Endometrial microvascular endothelial cells (primary cell): ENCODE results near the gene ADAP1. TPM values are rescaled to one million over a fixed set of nuclear protein-coding genes. Genes with fewer than 3 reads are reported as not detected.
"Not testable (repeated sequence)": the region's sequence is repeated elsewhere in the genome, so short reads cannot be mapped to it uniquely, and the experiment has no call there.

ENCODE experiments used
- in situ Hi-C: cut with HindIII; loops from 2 replicates; pipeline ENCODE4 v1.10.0; 2017; ENCODE audit warnings: low sequenced_read_pairs, low pct_unique_long_range_greater_than_20kb; ENCODE audit errors: inconsistent ontology term
- total RNA-seq: library from RNA; depleted of rRNA; stranded (reverse); fragments of >200 nt; gene quantifications from one replicate; pipeline ENCODE4 v1.2.3, GENCODE V29; 2015; ENCODE audit errors: inconsistent ontology term

ADAP1 gene
- total RNA-seq, 1 donor from 2014 or later = 6.4 TPM

DNA sequence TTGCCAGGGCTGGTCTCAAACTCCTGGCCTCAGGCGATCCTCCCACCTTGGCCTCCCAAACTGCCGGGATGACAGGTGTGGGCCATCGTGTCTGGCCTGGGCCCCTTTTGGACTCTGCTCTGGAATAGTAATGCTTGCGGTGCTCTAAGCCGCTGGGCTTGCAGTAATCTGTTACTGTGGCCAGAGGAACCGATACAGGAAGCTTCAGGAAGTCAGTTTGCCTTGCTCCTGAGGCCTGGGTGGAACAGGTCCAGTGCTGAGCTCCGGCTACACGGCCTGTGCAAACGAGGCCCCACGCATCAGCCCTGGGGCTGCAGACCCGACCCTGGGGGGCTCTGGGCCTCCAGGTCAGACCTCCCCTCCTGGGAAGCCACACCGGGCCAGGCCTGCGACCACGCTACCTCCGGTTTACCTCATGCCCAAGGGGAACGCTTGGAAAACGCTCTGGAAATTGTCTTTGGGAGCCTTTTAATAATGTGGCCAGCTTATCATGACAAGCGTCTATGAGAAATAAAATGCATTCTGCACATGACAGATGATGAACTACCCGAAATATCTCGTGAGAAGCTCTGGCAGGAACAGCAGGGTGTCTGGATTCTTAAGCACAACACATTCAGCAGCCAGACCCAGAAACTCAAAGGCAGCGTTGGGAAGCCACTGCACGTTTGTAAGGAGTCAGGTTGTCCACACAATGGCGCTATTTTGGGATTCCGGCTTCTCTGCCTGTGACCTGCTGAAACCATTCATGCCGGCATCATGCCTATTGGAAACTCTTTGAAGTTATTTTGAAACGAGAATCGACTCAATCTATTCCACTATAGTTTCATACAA lies 10.1 kb upstream of the ADAP1 start:
- in situ Hi-C loops = no loop called here

DNA sequence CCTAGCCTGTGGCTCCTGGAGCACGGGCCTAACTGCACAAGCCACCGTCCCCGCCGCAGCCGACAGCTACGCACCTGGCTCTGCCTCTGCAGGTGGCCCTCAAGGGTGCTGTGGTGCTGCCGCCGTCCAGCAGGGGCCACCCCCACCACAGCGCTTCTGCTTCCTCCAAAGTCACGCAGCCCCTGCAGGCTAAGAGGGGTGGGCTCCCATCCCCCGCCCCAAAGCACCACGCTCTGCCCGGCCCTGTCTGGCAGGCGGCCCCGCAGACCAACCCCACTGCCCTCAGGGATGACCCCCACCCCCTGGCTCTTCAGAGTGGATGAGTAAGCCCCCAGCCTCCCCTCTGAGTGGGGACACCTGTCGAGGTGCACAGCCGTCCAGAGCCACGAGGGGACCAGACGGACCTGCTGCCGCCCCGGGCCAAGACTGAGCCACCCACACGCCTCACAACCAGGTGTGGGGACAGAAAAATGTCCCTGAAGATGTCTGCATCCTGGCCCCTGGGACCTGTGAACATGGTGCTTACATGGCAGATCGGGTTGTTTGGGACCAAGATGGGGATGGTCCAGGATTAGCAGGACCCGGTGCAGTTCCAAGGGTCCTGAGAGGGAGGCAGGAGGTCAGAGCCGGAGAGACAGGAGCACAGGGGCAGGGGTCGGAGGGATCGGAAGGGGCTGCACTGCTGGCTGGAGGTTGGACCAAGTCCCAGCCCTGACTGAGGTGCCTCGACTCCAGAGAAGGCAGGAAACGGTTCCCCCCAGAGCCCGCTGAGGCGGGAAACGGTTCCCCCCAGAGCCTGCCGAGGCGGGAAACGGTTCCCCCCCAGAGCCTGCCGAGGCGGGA lies 9.0 kb upstream of the ADAP1 start:
- in situ Hi-C loops = no loop called here

DNA sequence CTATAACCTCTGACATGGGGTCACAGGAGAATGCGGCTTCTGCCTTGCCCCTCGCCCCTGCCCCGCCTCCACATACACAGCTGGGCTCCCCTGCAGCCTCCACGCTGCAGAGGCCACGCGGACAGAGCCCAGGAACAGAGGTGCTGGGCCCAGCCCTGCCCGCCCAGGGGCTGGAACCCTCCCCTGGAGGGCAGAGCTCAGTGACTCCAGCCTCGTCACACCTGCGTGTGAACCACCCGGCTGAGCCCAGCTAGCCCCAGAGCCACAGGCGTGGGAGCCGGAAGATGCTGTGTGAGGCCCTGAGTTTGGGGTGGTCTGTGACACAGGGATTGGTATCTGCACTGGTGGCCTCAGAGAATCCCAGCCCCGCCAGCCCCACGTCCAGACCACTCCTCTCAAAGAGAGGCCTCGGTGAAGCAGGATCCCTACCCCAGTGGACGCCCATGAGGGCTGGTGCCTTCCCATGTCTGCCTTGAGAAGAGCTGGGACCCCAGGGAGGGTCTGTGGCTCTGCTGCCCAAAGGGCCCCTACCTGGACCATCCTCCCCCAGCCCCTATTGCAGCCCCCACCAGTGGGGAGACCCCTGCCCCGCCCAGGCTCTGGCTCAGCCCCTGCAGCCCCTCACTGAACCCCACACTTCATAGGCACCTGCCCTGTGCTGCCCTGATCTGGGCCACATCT lies 8.1 kb upstream of the ADAP1 start:
- in situ Hi-C loops = no loop called here

- in situ Hi-C loops = no loop called here
These were observed 7.3 kb upstream of the ADAP1 start for GRCh38 chr7:961546-962400.

- in situ Hi-C loops = not testable (repeated sequence)
These were observed 6.5 kb upstream of the ADAP1 start for GRCh38 chr7:960972-961371.

- in situ Hi-C loops = no loop called here
These were observed 5.9 kb upstream of the ADAP1 start for GRCh38 chr7:960269-960871.

DNA sequence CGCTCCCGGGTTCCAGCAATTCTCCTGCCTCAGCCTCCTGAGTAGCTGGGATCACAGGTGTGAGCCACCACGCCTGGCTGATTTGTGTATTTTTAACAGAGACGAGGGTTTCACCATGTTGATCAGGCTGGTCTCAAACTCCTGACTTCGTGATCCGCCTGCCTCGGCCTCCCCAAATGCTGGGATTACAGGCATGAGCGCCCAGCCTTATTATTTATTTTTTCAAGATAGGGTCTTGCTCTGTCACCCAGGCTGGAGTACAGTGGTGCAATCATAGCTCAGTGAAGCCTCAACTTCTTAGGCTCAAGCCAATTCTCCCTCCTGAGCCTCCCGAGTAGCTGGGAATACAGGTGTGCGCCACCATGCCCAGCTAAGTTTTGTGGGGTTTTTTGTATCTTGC lies 5.3 kb upstream of the ADAP1 start:
- in situ Hi-C loops = not testable (repeated sequence)

- in situ Hi-C loops = no loop called here
These were observed 4.8 kb upstream of the ADAP1 start for GRCh38 chr7:959271-959670.

GRCh38 chr7:958221-959200 lies 4.0 kb upstream of the ADAP1 start:
- in situ Hi-C loops = no loop called here

DNA sequence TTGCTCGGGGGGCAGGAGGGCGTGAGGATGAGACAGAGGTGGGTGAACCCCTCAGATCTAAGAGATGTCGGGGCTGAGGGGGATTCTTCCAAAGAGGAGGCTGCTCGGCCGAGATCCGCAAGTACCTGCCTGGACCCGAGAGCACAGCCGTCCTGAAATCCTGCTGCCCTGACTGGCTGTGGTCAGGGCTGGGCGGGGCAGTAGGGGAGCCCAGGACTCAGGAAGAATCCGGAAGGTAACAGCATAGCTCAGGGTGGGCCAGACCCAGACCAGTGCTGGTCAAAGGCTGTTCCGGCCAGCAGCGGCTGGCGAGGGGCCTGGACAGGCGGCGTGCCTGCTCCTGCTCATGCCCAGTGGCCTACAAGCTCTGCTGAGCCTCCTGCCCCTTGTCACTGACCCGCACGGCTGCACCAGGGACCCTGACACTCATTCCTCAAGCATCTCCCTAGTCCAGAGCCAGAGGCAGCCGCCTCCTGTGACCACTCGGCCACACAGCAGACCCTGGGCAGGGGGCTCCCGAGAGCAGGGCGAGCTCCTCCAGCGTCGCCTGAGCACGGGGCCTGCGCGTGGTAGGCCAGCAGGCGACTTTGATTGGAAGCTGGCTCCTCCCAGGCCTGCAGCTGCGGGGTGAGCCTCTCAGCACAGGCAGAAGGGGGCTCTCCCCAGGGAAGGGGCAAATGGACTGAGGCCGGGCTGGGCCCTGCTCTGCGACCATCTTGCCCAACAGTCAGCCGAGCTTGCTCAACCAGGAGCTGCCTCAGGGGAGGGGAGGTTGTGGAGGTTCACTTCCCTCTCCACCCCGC lies 3.1 kb upstream of the ADAP1 start:
- in situ Hi-C loops = no loop called here

GRCh38 chr7:956031-956430 lies 1.6 kb upstream of the ADAP1 start:
- in situ Hi-C loops = no loop called here

DNA sequence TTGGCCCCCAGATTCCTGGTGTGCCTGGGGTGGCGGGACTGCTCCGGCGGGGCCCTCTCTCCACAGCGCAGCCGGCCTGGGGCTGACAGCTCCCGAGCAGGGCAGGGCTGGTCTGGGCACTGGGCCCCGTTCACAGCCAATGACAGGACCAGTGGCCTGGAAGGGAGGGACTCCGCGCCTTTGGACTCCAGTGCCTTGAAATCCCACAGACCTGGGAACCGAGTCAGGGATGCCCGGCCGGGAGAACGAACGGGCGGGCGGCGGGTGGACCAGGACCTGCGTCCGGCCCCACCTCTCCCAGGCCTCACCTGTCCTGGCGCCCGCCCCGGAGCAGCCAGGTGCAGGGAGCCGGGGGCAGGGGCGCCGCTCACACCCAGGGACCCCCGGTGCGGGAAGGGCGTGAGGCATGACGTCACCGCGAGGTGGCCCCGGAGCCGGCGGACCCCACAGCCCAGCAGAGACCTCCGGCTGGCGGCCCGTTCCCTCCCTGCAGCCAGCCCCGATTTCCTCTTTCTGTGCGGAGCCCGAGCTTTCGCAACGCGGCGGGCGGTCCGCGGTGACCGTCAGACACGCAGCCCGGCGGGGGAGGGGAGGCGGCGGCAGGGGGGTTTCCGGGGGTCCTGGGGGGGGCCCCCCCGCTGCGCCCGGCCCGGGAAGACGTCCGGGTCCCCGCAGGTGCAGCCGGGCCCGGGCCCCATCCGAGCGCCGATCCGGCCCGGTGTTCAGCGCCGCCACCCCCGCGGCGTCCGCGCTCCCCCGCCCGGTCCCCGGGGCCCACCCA lies 743 bp downstream of the ADAP1 start:
- in situ Hi-C loops = no loop called here

- in situ Hi-C loops = no loop called here
These were observed 1.7 kb downstream of the ADAP1 start for GRCh38 chr7:952548-953441.

GRCh38 chr7:951881-952547 lies 2.5 kb downstream of the ADAP1 start:
- in situ Hi-C loops = no loop called here
